ENCODE measurements around the gene MINDY3.

DNA sequence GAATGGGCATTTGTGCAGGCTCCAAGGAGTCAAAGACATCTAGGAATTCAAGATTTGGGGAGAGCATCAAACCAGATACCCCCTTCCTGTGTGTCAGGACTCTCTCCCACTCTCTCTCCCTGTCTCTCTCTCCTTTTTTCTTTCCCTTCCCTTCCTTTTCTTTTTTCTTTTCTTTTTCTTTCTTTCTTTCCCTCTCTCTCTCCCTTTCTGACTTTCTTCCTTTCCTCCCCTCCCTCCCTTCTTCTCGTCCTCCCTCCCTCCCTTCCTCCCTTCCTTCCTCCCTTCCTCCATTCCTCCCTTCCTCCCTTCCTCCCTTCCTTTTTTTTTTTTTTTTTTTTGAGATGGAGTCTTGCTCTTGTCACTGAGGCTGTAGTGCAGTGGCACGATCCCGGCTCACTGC, 24.1 kb upstream of the MINDY3 start:
- TF ChIP-seq, protein P1, sequence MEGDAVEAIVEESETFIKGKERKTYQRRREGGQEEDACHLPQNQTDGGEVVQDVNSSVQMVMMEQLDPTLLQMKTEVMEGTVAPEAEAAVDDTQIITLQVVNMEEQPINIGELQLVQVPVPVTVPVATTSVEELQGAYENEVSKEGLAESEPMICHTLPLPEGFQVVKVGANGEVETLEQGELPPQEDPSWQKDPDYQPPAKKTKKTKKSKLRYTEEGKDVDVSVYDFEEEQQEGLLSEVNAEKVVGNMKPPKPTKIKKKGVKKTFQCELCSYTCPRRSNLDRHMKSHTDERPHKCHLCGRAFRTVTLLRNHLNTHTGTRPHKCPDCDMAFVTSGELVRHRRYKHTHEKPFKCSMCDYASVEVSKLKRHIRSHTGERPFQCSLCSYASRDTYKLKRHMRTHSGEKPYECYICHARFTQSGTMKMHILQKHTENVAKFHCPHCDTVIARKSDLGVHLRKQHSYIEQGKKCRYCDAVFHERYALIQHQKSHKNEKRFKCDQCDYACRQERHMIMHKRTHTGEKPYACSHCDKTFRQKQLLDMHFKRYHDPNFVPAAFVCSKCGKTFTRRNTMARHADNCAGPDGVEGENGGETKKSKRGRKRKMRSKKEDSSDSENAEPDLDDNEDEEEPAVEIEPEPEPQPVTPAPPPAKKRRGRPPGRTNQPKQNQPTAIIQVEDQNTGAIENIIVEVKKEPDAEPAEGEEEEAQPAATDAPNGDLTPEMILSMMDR (IDR thresholded peaks at IDR 0.05), result no peak
- no peak for TF ChIP-seq SIN3A (IDR thresholded peaks at IDR 0.05; ENCODE audit: borderline replicate concordance, insufficient read depth, low read depth, low read length)
- TF ChIP-seq, protein P2, sequence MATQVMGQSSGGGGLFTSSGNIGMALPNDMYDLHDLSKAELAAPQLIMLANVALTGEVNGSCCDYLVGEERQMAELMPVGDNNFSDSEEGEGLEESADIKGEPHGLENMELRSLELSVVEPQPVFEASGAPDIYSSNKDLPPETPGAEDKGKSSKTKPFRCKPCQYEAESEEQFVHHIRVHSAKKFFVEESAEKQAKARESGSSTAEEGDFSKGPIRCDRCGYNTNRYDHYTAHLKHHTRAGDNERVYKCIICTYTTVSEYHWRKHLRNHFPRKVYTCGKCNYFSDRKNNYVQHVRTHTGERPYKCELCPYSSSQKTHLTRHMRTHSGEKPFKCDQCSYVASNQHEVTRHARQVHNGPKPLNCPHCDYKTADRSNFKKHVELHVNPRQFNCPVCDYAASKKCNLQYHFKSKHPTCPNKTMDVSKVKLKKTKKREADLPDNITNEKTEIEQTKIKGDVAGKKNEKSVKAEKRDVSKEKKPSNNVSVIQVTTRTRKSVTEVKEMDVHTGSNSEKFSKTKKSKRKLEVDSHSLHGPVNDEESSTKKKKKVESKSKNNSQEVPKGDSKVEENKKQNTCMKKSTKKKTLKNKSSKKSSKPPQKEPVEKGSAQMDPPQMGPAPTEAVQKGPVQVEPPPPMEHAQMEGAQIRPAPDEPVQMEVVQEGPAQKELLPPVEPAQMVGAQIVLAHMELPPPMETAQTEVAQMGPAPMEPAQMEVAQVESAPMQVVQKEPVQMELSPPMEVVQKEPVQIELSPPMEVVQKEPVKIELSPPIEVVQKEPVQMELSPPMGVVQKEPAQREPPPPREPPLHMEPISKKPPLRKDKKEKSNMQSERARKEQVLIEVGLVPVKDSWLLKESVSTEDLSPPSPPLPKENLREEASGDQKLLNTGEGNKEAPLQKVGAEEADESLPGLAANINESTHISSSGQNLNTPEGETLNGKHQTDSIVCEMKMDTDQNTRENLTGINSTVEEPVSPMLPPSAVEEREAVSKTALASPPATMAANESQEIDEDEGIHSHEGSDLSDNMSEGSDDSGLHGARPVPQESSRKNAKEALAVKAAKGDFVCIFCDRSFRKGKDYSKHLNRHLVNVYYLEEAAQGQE (IDR thresholded peaks at IDR 0.05; ENCODE audit: insufficient read depth in 1 of 2, low read depth in 2 of 2, low read length in 1 of 2), result no peak

Data from Panc1 (cell line).